ENCODE measurements around the gene NETO1. TPM values are rescaled to one million over a fixed set of nuclear protein-coding genes. Genes with fewer than 3 reads are reported as not detected.

NETO1 gene, protein sequence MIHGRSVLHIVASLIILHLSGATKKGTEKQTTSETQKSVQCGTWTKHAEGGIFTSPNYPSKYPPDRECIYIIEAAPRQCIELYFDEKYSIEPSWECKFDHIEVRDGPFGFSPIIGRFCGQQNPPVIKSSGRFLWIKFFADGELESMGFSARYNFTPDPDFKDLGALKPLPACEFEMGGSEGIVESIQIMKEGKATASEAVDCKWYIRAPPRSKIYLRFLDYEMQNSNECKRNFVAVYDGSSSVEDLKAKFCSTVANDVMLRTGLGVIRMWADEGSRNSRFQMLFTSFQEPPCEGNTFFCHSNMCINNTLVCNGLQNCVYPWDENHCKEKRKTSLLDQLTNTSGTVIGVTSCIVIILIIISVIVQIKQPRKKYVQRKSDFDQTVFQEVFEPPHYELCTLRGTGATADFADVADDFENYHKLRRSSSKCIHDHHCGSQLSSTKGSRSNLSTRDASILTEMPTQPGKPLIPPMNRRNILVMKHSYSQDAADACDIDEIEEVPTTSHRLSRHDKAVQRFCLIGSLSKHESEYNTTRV
- not detected for total RNA-seq

DNA sequence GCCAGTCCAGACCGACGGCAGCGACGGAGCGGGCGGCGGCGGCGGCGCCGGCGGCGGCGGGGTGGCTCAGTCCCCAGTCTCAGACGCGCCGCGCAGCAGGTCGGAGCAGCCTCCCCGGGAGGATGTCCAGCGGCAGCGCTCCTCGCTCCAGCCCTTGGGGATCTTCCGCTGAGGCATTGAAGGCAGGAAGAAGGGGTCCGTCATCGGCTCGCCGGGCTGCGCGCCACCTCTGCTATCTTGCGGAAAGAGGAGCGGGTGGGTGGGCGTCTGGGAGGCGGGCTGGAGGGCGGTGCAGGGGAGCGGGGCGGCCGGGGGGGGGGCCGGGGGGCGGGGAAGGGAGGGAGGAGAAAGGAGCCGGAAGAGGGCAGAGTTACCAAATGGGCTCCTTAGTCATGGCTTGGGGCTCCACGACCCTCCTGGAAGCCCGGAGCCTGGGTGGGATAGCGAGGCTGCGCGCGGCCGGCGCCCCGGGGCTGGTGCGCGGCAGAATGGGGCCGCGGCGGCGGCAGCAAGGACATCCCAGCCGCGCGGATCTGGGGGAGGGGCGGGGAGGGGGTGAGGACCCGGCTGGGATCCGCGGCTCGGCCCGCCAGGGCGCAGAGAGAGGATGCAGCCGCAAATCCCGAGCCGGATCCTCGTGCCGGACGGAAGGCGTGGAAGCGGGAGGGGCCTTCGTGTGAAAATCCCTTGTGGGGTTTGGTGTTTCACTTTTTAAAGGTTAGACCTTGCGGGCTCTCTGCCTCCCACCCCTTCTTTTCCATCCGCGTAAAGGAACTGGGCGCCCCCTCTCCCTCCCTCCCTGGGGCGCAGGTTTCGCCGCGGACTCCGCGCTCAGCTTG is at the start of gene NETO1:
NETO1 (minus strand) TSS at position 242 of the 839 bp plus-strand sequence. CDS start 696 bp downstream, outside the sequence.
- Mint-ChIP-seq H3K4me3 (no peak within 1 kb of the TSS), H3K36me3 (ENCODE audit: low read depth) (peaks cover 11% of the 10 kb centered on the region), H3K9me3 (peaks cover 4% of the 10 kb centered on the region), H3K4me1 (no peaks in the 10 kb centered on the region), H3K27ac (no peak within 1 kb of the TSS), H3K27me3 (peaks cover 25% of the 10 kb centered on the region)
- no peak for ATAC-seq (replicated peaks)

DNA sequence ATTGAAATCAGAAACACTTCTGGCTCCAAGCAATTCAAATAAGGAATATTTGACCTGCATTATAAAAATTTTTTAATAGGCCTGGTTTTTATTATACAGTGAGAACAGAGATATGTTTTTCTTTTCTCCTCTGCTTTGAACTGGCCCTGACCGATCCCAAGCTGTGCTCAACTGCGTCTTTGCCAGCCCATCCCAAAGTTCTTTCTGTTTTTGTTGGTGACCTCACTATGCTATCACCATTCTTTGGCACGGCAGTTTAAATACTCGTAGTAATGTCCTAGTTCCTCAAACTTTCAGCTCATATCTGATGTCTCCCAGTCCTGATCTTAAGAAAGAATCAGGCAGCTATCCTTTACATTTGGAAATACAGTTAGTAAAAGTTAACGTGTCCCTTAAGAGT is 42.3 kb upstream of the NETO1 start:
- H3K4me3 Mint-ChIP-seq = no peak overlapping the region
- no peak overlapping the region for H3K27ac Mint-ChIP-seq
- H3K36me3 Mint-ChIP-seq (ENCODE audit: low read depth) = no peaks in the 10 kb centered on the region
- ATAC-seq (replicated peaks) = no peak
- H3K9me3 Mint-ChIP-seq = no peaks in the 10 kb centered on the region
- no peaks in the 10 kb centered on the region for H3K4me1 Mint-ChIP-seq
- no peaks in the 10 kb centered on the region for H3K27me3 Mint-ChIP-seq

- ATAC-seq (replicated peaks) = no peak
- Mint-ChIP-seq H3K4me3 (no peak overlapping the region), H3K27ac (no peak overlapping the region), H3K9me3 (peaks cover 3% of the 10 kb centered on the region), H3K36me3 (ENCODE audit: low read depth) (no peaks in the 10 kb centered on the region), H3K27me3 (no peaks in the 10 kb centered on the region), H3K4me1 (no peaks in the 10 kb centered on the region)
Measured at GRCh38 chr18:72908181-72908580, 40.4 kb upstream of the NETO1 start.

GRCh38 chr18:72903033-72903432 is 35.2 kb upstream of the NETO1 start:
- Mint-ChIP-seq H3K4me1 (no peaks in the 10 kb centered on the region), H3K27me3 (no peaks in the 10 kb centered on the region)

GRCh38 chr18:72899338-72899737 is 31.6 kb upstream of the NETO1 start:
- no peaks in the 10 kb centered on the region for H3K36me3 Mint-ChIP-seq (ENCODE audit: low read depth)
- H3K27ac Mint-ChIP-seq = no peak overlapping the region
- H3K4me3 Mint-ChIP-seq = no peak overlapping the region
- ATAC-seq (replicated peaks) = no peak
- H3K4me1 Mint-ChIP-seq = no peaks in the 10 kb centered on the region
- no peaks in the 10 kb centered on the region for H3K27me3 Mint-ChIP-seq
- peaks cover 19% of the 10 kb centered on the region for H3K9me3 Mint-ChIP-seq

More at GRCh38 chr18:72903033-72903432, 35.2 kb upstream of the NETO1 start:
- Mint-ChIP-seq H3K36me3 (ENCODE audit: low read depth) (no peaks in the 10 kb centered on the region), H3K9me3 (peaks cover 15% of the 10 kb centered on the region), H3K27ac (no peak overlapping the region), H3K4me3 (no peak overlapping the region)
- no peak for ATAC-seq (replicated peaks)

GRCh38 chr18:72898870-72899269 is 31.1 kb upstream of the NETO1 start:
- H3K27me3 Mint-ChIP-seq = no peaks in the 10 kb centered on the region

DNA sequence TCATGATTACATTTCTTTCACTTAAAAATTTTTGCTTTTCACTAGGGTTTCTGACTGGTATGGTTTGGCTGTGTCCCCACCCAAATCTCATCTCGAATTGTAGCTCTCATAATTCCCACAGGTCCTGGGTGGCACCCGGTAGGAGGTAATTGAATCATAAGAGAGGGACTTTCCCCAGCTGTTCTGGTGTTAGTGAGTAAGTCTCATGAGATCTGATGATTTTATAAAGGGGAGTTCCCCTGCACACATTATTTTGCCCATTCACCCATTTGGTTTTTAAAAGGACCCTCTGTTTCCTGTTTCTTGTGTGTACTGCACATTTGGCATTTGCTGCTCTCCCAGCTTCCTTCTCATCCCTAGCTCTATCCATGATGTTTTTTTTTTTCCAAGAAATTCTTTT is 27.8 kb upstream of the NETO1 start:
- Mint-ChIP-seq H3K4me1 (no peaks in the 10 kb centered on the region), H3K9me3 (peaks cover 10% of the 10 kb centered on the region), H3K36me3 (ENCODE audit: low read depth) (no peaks in the 10 kb centered on the region), H3K27me3 (no peaks in the 10 kb centered on the region), H3K27ac (no peak overlapping the region), H3K4me3 (no peak overlapping the region)
- peak; percentile 49 for ATAC-seq (replicated peaks)

More at GRCh38 chr18:72898870-72899269, 31.1 kb upstream of the NETO1 start:
- no peak for ATAC-seq (replicated peaks)
- Mint-ChIP-seq H3K4me1 (no peaks in the 10 kb centered on the region), H3K36me3 (ENCODE audit: low read depth) (no peaks in the 10 kb centered on the region), H3K9me3 (peaks cover 16% of the 10 kb centered on the region), H3K27ac (no peak overlapping the region), H3K4me3 (no peak overlapping the region)

GRCh38 chr18:72878561-72878960 is 10.8 kb upstream of the NETO1 start:
- no peak overlapping the region for H3K27ac Mint-ChIP-seq
- H3K27me3 Mint-ChIP-seq = no peaks in the 10 kb centered on the region
- H3K4me3 Mint-ChIP-seq = no peak overlapping the region
- no peaks in the 10 kb centered on the region for H3K36me3 Mint-ChIP-seq (ENCODE audit: low read depth)
- ATAC-seq (replicated peaks) = no peak
- H3K9me3 Mint-ChIP-seq = peaks cover 5% of the 10 kb centered on the region
- no peaks in the 10 kb centered on the region for H3K4me1 Mint-ChIP-seq

DNA sequence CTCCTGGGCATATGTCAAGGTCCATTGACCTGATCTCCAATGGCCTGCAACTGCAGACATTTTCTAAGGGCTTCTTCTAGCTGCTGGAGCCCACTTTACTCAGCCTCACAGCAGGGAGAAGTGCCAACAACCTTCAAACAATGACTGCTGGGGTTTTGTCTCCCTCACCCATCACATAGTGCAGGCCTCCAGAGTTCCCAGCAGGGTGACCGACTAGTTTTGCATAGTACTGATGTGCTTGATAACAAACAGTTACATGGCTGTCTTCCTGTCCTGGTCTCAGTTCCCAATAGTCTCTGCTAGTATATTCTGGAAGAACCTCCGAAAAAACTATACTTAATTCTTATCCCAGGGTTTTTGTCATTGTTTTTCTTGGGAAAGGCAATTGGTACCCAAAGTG is 10.4 kb upstream of the NETO1 start:
- H3K36me3 Mint-ChIP-seq (ENCODE audit: low read depth) = no peaks in the 10 kb centered on the region
- no peak for ATAC-seq (replicated peaks)
- no peak overlapping the region for H3K27ac Mint-ChIP-seq
- H3K9me3 Mint-ChIP-seq = peaks cover under 1% of the 10 kb centered on the region
- H3K4me3 Mint-ChIP-seq = no peak overlapping the region
- H3K4me1 Mint-ChIP-seq = no peaks in the 10 kb centered on the region
- H3K27me3 Mint-ChIP-seq = no peaks in the 10 kb centered on the region

GRCh38 chr18:72871091-72871490 is 3.3 kb upstream of the NETO1 start:
- Mint-ChIP-seq H3K36me3 (ENCODE audit: low read depth) (peaks cover 11% of the 10 kb centered on the region), H3K27ac (no peak overlapping the region), H3K4me1 (no peaks in the 10 kb centered on the region), H3K4me3 (no peak overlapping the region), H3K27me3 (peaks cover 19% of the 10 kb centered on the region), H3K9me3 (no peaks in the 10 kb centered on the region)
- ATAC-seq (replicated peaks) = no peak

GRCh38 chr18:72869226-72870185 is 1.7 kb upstream of the NETO1 start:
- no peak for ATAC-seq (replicated peaks)

DNA sequence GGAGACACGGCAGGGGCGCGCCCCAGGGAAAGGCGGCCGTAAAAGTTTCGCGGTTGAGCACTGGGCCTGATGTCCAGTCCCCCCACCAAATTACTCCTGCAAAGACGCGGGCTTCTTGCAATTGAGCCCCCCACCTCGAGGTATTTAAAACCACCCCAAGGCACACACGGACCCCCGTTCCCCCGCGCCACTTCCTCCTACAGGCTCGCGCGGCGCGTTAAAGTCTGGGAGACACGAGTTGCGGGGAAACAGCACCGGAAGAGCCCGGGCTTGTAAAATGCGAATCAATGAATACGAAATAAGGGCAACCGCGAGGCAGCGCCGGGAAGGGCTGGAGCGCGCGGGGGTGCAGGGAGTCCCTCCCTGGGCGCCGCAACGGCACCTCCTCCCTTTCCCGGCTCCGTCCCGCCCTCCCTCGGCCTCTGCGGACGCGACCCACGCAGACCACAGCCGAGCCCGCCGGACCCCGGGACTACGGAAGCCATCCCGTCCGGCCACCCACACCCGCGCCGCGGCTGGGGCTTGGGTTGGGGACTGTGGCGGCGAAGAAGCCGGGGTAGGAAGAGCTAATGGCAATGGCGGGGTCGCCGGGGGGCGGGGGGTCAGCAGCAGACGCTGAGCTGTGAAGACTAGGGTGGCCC is 918 bp upstream of the NETO1 start:
- peaks cover 25% of the 10 kb centered on the region for H3K27me3 Mint-ChIP-seq
- H3K27ac Mint-ChIP-seq = no peak overlapping the region
- no peaks in the 10 kb centered on the region for H3K4me1 Mint-ChIP-seq
- H3K36me3 Mint-ChIP-seq (ENCODE audit: low read depth) = peaks cover 11% of the 10 kb centered on the region
- no peak overlapping the region for H3K4me3 Mint-ChIP-seq
- no peaks in the 10 kb centered on the region for H3K9me3 Mint-ChIP-seq
- ATAC-seq (replicated peaks) = no peak

More at GRCh38 chr18:72869226-72870185, 1.7 kb upstream of the NETO1 start:
- Mint-ChIP-seq H3K4me1 (no peaks in the 10 kb centered on the region), H3K27me3 (peaks cover 25% of the 10 kb centered on the region), H3K9me3 (no peaks in the 10 kb centered on the region), H3K36me3 (ENCODE audit: low read depth) (peaks cover 11% of the 10 kb centered on the region), H3K27ac (no peak overlapping the region), H3K4me3 (no peak overlapping the region)

- Mint-ChIP-seq H3K4me1 (no peaks in the 10 kb centered on the region), H3K27me3 (peaks cover 25% of the 10 kb centered on the region), H3K36me3 (ENCODE audit: low read depth) (peaks cover 11% of the 10 kb centered on the region), H3K4me3 (no peak overlapping the region), H3K9me3 (peaks cover 5% of the 10 kb centered on the region), H3K27ac (no peak overlapping the region)
- no peak for ATAC-seq (replicated peaks)
Measured at GRCh38 chr18:72866901-72867745, 664 bp downstream of the NETO1 start.

Measured in activated T-helper 17 cell treated with anti-CD3 and anti-CD28 coated beads, Interleukin-2, amount 50 U/mL, for 72 hours (primary cell).